ENCODE measurements around the gene PTPRG.

- TF ChIP-seq, protein P1, sequence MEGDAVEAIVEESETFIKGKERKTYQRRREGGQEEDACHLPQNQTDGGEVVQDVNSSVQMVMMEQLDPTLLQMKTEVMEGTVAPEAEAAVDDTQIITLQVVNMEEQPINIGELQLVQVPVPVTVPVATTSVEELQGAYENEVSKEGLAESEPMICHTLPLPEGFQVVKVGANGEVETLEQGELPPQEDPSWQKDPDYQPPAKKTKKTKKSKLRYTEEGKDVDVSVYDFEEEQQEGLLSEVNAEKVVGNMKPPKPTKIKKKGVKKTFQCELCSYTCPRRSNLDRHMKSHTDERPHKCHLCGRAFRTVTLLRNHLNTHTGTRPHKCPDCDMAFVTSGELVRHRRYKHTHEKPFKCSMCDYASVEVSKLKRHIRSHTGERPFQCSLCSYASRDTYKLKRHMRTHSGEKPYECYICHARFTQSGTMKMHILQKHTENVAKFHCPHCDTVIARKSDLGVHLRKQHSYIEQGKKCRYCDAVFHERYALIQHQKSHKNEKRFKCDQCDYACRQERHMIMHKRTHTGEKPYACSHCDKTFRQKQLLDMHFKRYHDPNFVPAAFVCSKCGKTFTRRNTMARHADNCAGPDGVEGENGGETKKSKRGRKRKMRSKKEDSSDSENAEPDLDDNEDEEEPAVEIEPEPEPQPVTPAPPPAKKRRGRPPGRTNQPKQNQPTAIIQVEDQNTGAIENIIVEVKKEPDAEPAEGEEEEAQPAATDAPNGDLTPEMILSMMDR (IDR thresholded peaks at IDR 0.05) = no peak
- no peak for TF ChIP-seq POLR2AphosphoS5 (IDR thresholded peaks at IDR 0.05; ENCODE audit: low read depth, low read length)
- TF ChIP-seq TCF7L2 (IDR thresholded peaks at IDR 0.05; ENCODE audit: low read depth, low read length) = no peak
Measured at GRCh38 chr3:61915296-61915695, 353.9 kb downstream of the PTPRG start.

All from Panc1 (cell line).